ENCODE data around the gene POLR2E. TPM values are rescaled to one million over a fixed set of nuclear protein-coding genes. Genes with fewer than 3 reads are reported as not detected.

POLR2E gene
- total and polyA plus RNA-seq, 9 of the 15 experiments (the other 6 are each of a cell fraction or from before 2014, with no cell fraction given): 3.4 to 413 (median 244) TPM

GRCh38 chr19:1089126-1089771 is 5.9 kb downstream of the POLR2E start:
- H3K4me1 ChIP-seq (replicated peaks in 1 of 2; ENCODE audit: control insufficient read depth in 2 of 2, insufficient read depth in 2 of 2, low read length in 2 of 2): peaks cover 3 to 68% of the 10 kb centered on the region in 2 experiments; a peak in 4 of 5 replicates
- no peaks in the 10 kb centered on the region for H3K9me3 ChIP-seq (replicated peaks; ENCODE audit: control insufficient read depth, insufficient read depth, low read depth, low read length)
- 92% methylated on average over 30 of the region's 32 CpGs for WGBS (ENCODE audit: insufficient coverage, low coverage, missing lambda C conversion rate)
- POLR2A ChIA-PET: interaction anchor here (0.6 to 1.1 kb wide), 4 partner anchors 9 to 226 kb away, joined by 3 read pairs; partner anchors contain the start of gene ATP5F1D
- H3K4me3 ChIP-seq: no peak overlapping the region
- no peak for DNase-seq (ENCODE audit: extremely low read depth in 1 of 4, low spot score in 3 of 4)
- H3K36me3 ChIP-seq (ENCODE audit: control insufficient read depth, insufficient read depth, low read length): peaks cover 85% of the 10 kb centered on the region
- peaks cover 3% of the 10 kb centered on the region for H3K9me1 ChIP-seq (ENCODE audit: control insufficient read depth, insufficient read depth, low read length)
- H3K9ac ChIP-seq (ENCODE audit: insufficient read depth in 1 of 2, low read depth in 2 of 2, low read length in 2 of 2): peak overlapping the region in 1 of 2 experiments; percentile 17; a peak in 2 of 4 replicates
- H2AFZ ChIP-seq (ENCODE audit: low read depth, low read length): no peak overlapping the region
- intact Hi-C loops (cut with micrococcal nuclease) (no loop called here), in situ Hi-C loops (cut with MboI) (no loop called here)
- H3K27me3 ChIP-seq (ENCODE audit: control insufficient read depth in 2 of 2, insufficient read depth in 2 of 2, low read length in 2 of 2): no peaks in the 10 kb centered on the region
- H3K27ac ChIP-seq (ENCODE audit: extremely low read depth, low read depth, low read length): no peak overlapping the region
- no peak for FAIRE-seq
- TF ChIP-seq ZNF24 (IDR thresholded peaks at IDR 0.05) (no peak), RBM22 (IDR thresholded peaks at IDR 0.05; ENCODE audit: low read depth, low read length, poor library complexity, severe bottlenecking) (peak; percentile 16), SUPT5H (IDR thresholded peaks at IDR 0.05) (0 out of 2 replicates have a peak, but pooled peaks have one; percentile 34), POLR2G (IDR thresholded peaks at IDR 0.05; ENCODE audit: low read depth, low read length) (0 out of 2 replicates have a peak, but pooled peaks have one; percentile 9), RBFOX2 (IDR thresholded peaks at IDR 0.05; ENCODE audit: low read depth, low read length) (peak; percentile 15; the same call in 1 of the 2 replicates), HIVEP1 (CRISPR knock-in tag; IDR thresholded peaks at IDR 0.05) (no peak)
- no peak for ATAC-seq
- BruUV-seq (replicated peaks): no TSS peak
- no peak overlapping the region for H3K4me2 ChIP-seq (ENCODE audit: insufficient read depth, low read length)
- CTCF ChIA-PET (ENCODE audit: low intra/inter-chr PET ratio): no interaction called here
- peaks cover 26% of the 10 kb centered on the region for H3K79me2 ChIP-seq (ENCODE audit: control insufficient read depth, insufficient read depth, low read length)
- peaks cover 5% of the 10 kb centered on the region; the same call in 1 of the 2 replicates for H4K20me1 ChIP-seq (replicated peaks; ENCODE audit: control insufficient read depth, insufficient read depth, low read length)

All from K562 (cell line).